ENCODE results near the gene ATM. TPM values are rescaled to one million over a fixed set of nuclear protein-coding genes. Genes with fewer than 3 reads are reported as not detected.
"Not testable (repeated sequence)": the region's sequence is repeated elsewhere in the genome, so short reads cannot be mapped to it uniquely, and the experiment has no call there.

ATM gene
- total RNA-seq, 4 donors from 2014 or later: 107 to 120 (median 109) TPM

DNA sequence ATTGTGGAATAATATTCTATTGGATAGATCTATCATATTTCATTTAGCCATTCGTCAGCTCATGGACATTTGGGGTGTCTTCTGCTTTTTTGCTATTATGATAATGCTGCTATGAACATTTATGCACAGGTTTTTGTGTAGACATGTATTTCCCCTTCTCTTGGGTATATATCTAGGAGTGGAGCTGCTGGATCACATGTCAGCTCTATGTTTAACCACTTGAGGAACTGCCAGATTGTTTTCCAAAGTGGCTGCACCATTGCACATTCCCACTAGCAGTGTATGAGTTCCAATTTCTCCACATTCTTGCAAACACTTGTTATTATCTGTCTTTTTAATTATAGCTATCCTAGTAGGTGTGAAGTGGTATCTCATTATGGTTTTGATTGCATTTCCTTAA, 169.5 kb downstream of the ATM start:
- TF ChIP-seq, protein P1, sequence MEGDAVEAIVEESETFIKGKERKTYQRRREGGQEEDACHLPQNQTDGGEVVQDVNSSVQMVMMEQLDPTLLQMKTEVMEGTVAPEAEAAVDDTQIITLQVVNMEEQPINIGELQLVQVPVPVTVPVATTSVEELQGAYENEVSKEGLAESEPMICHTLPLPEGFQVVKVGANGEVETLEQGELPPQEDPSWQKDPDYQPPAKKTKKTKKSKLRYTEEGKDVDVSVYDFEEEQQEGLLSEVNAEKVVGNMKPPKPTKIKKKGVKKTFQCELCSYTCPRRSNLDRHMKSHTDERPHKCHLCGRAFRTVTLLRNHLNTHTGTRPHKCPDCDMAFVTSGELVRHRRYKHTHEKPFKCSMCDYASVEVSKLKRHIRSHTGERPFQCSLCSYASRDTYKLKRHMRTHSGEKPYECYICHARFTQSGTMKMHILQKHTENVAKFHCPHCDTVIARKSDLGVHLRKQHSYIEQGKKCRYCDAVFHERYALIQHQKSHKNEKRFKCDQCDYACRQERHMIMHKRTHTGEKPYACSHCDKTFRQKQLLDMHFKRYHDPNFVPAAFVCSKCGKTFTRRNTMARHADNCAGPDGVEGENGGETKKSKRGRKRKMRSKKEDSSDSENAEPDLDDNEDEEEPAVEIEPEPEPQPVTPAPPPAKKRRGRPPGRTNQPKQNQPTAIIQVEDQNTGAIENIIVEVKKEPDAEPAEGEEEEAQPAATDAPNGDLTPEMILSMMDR (IDR thresholded peaks at IDR 0.05): no peak
- TF ChIP-seq POLR2A (IDR thresholded peaks at IDR 0.05) (no peak), EP300 (IDR thresholded peaks at IDR 0.05) (no peak)
- Histone ChIP-seq H3K4me3 (no peak overlapping the region), H3K4me1 (no peaks in the 10 kb centered on the region), H3K36me3 (peaks cover 0 to 11% (median 0%) of the 10 kb centered on the region in 3 donors), H3K9me3 (no peaks in the 10 kb centered on the region), H3K27me3 (no peaks in the 10 kb centered on the region), H3K27ac (no peak overlapping the region)
- WGBS, 2 donors: 73 to 82% methylated on average over 1 of the region's 1 CpG
- DNase-seq (ENCODE audit: low spot score in 2 of 2): no peak

DNA sequence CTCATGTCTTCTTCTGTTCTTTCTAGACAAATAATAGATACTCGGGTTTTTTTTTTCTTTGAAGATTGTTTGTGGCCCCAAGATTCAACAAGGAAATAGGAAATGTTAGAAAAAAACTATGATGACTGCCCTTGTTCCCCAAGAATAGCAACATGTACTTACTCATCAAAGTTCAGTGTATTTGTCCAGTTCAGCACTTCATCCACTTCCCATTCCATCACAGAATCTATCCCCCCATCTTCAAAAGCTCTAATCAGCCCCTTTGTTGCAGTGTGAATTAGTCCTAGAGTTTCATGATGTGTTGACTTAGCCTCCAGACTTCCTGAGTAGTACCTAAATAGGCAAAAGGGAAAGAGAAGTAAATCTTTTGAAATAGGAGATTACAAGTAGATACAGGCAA, 170.2 kb downstream of the ATM start:
- no peak for DNase-seq (ENCODE audit: low spot score in 2 of 2)
- Histone ChIP-seq H3K4me1 (no peaks in the 10 kb centered on the region), H3K36me3 (peaks cover 0 to 11% (median 0%) of the 10 kb centered on the region in 3 donors), H3K27me3 (no peaks in the 10 kb centered on the region), H3K27ac (no peak overlapping the region), H3K4me3 (no peak overlapping the region), H3K9me3 (no peaks in the 10 kb centered on the region)
- TF ChIP-seq, protein P1 (IDR thresholded peaks at IDR 0.05): no peak
- TF ChIP-seq EP300 (IDR thresholded peaks at IDR 0.05) (no peak), POLR2A (IDR thresholded peaks at IDR 0.05) (no peak)
- WGBS, 2 donors: 44 to 54% methylated on average over 1 of the region's 1 CpG

DNA sequence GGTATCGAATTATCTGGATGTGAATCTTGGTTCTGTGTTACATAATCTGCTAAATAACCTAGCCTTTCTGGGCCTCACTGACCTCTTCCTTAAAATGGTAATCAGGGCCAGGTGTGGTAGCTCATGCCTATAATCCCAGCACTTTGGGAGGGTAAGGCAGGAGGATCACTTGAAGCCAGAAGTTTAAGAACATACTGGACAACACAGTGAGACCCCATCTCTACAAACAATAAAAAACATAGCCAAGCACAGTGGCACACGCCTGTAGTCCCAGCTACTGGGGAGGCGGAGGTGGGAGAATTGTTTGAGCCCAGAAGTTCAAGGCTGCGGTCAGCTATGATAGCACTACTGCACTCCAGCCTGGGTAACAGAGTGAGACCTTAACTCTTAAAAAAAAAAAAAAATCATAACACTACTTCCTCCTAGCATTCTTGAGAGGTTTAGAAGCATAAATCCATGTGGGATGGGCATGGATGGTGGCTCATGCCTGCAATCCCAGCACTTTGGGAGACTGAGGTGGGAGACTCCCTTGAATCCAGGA, 171.9 kb downstream of the ATM start:
- no peak for TF ChIP-seq EP300 (IDR thresholded peaks at IDR 0.05)
- TF ChIP-seq POLR2A (IDR thresholded peaks at IDR 0.05): no peak
- TF ChIP-seq, protein P1 (IDR thresholded peaks at IDR 0.05): no peak
- H3K36me3 ChIP-seq: peaks cover 0 to 11% (median 0%) of the 10 kb centered on the region in 3 donors
- no peaks in the 10 kb centered on the region for H3K4me1 ChIP-seq
- H3K27ac ChIP-seq: no peak overlapping the region
- no peaks in the 10 kb centered on the region for H3K9me3 ChIP-seq
- no peak for DNase-seq (ENCODE audit: low spot score in 2 of 2)
- WGBS, 2 donors: 92 to 93% methylated on average over 4 of the region's 4 CpGs
- no peak overlapping the region for H3K4me3 ChIP-seq
- no peaks in the 10 kb centered on the region for H3K27me3 ChIP-seq

DNA sequence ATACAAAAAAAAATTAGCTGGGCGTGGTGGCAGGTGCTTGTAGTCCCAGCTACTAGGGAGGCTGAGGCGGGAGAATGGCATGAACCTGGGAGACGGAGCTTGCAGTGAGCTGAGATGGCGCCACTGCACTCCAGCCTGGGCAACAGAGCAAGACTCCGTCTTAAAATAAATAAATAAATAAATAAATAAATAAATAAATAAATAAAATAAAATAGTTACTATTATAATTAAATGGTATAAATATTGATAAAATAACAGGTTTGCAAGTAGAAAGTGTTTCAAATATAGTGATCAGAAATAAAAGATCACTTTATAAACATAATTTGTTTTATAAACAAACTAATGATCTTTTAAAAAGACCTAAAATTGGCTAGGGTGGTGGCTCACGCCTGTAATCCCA, 173.8 kb downstream of the ATM start:
- H3K4me3 ChIP-seq; H3K27ac ChIP-seq; DNase-seq (ENCODE audit: low spot score in 2 of 2); H3K27me3 ChIP-seq; H3K4me1 ChIP-seq; H3K36me3 ChIP-seq; H3K9me3 ChIP-seq: not testable (repeated sequence)
- 95 to 96% methylated on average over 6 of the region's 6 CpGs for WGBS, 2 donors

DNA sequence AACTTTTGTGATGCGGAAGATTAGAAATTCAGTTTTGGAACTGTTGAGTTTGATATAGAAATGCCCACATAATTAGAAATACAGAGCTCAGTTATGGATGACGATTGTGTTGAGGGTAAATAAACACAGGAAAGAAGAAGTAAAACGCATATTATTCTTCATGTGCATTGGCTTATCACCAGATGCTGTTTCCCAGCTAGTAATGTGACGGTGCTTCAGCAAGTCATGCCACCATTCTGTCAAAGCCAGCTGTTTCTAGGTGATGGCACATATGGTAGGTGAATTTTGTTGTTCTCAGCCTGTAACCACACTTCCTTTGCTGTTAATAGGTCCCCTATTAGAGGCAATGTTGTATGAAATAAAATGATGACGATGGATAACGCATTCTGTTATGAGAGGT, 175.6 kb downstream of the ATM start:
- no peak overlapping the region for H3K4me3 ChIP-seq
- H3K9me3 ChIP-seq: no peaks in the 10 kb centered on the region
- no peak for DNase-seq (ENCODE audit: low spot score in 2 of 2)
- H3K27ac ChIP-seq: no peak overlapping the region
- no peaks in the 10 kb centered on the region for H3K36me3 ChIP-seq
- 80 to 84% methylated on average over 6 of the region's 6 CpGs for WGBS, 2 donors
- H3K4me1 ChIP-seq: no peaks in the 10 kb centered on the region
- TF ChIP-seq, protein P1 (IDR thresholded peaks at IDR 0.05): no peak
- no peak for TF ChIP-seq EP300 (IDR thresholded peaks at IDR 0.05)
- no peak for TF ChIP-seq POLR2A (IDR thresholded peaks at IDR 0.05)
- no peaks in the 10 kb centered on the region for H3K27me3 ChIP-seq

DNA sequence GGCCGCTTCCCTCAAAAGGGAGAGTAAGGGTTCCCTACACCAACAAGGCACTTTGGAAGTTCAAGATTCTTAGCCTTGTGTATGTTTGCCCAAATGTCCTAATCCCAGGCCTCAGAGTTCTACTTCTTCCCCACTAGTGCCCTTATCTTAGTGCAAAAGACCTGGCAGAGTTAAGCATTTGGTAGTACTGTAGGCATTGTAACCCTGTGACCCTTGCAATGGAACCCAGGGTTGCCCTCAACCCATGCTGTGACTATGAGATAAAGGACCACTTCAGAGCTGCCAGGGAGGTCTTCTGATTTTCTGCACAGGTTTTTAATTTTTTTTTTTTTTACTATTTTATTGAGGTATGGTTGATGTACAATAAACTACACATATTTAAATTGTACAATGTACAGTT, 179.4 kb downstream of the ATM start:
- no peaks in the 10 kb centered on the region for H3K9me3 ChIP-seq
- H3K36me3 ChIP-seq: peaks cover 0 to 3% (median 0%) of the 10 kb centered on the region in 3 donors
- DNase-seq (ENCODE audit: low spot score in 2 of 2): no peak
- no peaks in the 10 kb centered on the region for H3K27me3 ChIP-seq
- 89 to 93% methylated on average over 1 of the region's 1 CpG for WGBS, 2 donors
- H3K4me3 ChIP-seq: no peak overlapping the region
- H3K4me1 ChIP-seq: no peaks in the 10 kb centered on the region
- no peak for TF ChIP-seq EP300 (IDR thresholded peaks at IDR 0.05)
- TF ChIP-seq, protein P1 (IDR thresholded peaks at IDR 0.05): no peak
- no peak for TF ChIP-seq POLR2A (IDR thresholded peaks at IDR 0.05)
- H3K27ac ChIP-seq: no peak overlapping the region
